Activated naive CD8-positive, alpha-beta T cell treated with anti-CD3 and anti-CD28 coated beads for 36 hours (primary cell): ENCODE results near the gene PBLD. TPM values are rescaled to one million over a fixed set of nuclear protein-coding genes. Genes with fewer than 3 reads are reported as not detected.
"Not testable (repeated sequence)": the region's sequence is repeated elsewhere in the genome, so short reads cannot be mapped to it uniquely, and the experiment has no call there.

ENCODE experiments used
- DNase-seq: peaks from one replicate; pipeline ENCODE4 v3.0.0; 2021
- H3K27ac Mint-ChIP-seq: one replicate; pipeline ENCODE4 v1.8.0; 2022; ENCODE audit warnings: mild to moderate bottlenecking, moderate library complexity, mixed read lengths
- H3K27me3 Mint-ChIP-seq: one replicate; pipeline ENCODE4 v1.8.0; 2022; ENCODE audit warnings: mild to moderate bottlenecking, mixed read lengths
- H3K36me3 Mint-ChIP-seq: one replicate; pipeline ENCODE4 v1.8.0; 2021; ENCODE audit warnings: mild to moderate bottlenecking, mixed read lengths
- H3K4me1 Mint-ChIP-seq: one replicate; pipeline ENCODE4 v1.8.0; 2021; ENCODE audit warnings: mixed read lengths
- H3K4me3 Mint-ChIP-seq: one replicate; pipeline ENCODE4 v1.8.0; 2022; ENCODE audit warnings: mild to moderate bottlenecking, moderate library complexity, mixed read lengths
- H3K9me3 Mint-ChIP-seq: one replicate; pipeline ENCODE4 v1.8.0; 2022; ENCODE audit warnings: mixed read lengths
- total RNA-seq, 2 experiments: library from RNA; stranded (reverse); gene quantifications; one replicate each; pipeline ENCODE4 v1.2.3, GENCODE V29; 2021

Gene PBLD
- total RNA-seq, 2 experiments from 2014 or later = 0.70 to 1.5 TPM

DNA sequence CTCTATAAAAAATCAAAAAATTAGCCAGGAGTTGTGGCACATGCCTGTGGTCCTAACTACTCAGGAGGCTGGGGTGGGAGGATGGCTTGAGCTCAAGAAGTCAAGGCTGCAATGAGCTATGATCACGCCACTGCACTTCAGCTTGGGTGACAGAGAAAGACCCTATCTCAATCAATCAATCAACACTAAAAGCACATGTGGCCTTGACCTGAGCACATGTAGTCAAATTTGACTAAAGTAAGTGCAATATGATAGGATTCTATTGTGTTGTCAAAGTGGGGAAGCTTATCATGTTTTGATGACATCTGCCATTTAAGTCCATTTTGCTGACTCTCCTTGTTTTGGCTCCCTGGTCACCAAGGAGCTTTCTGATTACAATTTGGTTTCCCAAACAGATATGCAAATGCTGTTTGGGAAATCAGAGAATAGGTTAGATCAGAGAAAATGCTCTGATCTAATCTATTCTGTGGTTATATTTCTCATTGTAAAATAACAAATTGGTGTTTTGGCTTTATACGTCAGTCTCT, 57.1 kb downstream of the PBLD start:
- no peak for DNase-seq
- Mint-ChIP-seq H3K27ac (no peak overlapping the region), H3K36me3 (peaks cover 2% of the 10 kb centered on the region), H3K4me3 (no peak overlapping the region), H3K4me1 (no peaks in the 10 kb centered on the region), H3K9me3 (peaks cover 15% of the 10 kb centered on the region), H3K27me3 (no peaks in the 10 kb centered on the region)

DNA sequence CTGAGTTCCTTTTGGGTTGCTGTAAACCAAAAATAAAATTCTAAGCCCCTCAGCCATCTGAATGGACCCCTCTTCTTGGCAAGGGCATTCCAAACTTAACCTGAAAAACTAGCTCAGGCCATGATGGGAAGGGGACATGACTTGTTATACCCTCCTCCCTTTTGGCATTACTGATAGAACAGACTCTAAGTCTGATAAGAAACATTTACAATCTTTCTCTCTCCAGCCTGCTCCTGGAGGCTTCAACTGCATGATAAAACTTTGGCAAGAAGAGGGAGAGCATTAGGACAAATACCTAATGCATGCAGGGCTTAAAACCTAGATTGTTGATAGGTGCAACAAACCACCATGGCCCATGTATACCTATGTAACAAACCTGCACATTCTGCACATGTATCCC, 59.9 kb downstream of the PBLD start:
- Mint-ChIP-seq H3K36me3 (peaks cover 2% of the 10 kb centered on the region), H3K4me3 (no peak overlapping the region), H3K9me3 (peaks cover 11% of the 10 kb centered on the region), H3K4me1 (no peaks in the 10 kb centered on the region), H3K27me3 (no peaks in the 10 kb centered on the region), H3K27ac (no peak overlapping the region)
- no peak for DNase-seq

DNA sequence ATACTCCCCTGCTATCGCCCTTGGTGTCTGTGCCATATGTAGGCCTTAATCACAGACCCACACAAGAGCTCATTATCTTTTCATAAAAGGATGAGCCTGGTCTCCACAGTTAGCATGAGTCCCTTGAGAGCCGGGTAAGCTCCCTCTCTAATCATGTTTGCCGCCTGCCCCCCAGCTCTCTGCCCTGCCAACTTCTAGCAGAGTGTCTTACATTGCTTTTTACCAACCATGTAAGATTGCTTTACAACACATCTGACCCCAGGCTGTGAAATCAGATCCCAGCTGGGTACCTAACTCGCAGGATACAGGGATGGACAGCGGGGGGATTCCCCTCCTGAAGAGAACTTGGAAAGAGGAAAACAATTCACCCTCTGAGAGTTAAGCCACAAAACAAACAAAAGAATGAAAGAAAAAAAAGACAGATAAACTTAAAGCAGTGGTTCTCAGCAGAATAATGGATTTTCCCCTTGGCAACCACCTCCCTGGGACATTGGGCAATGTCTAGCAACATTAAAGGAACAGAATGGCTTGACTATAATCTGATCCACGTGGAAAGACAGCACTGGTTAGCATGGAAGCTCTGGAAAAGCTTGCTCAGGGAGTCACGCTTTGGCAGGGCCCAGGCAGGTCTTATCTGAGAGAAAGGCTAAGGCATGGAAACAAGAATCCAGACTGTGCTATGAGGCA, 61.4 kb downstream of the PBLD start:
- H3K36me3 Mint-ChIP-seq = no peaks in the 10 kb centered on the region
- H3K27ac Mint-ChIP-seq = no peak overlapping the region
- H3K9me3 Mint-ChIP-seq = peaks cover 3% of the 10 kb centered on the region
- H3K4me1 Mint-ChIP-seq = no peaks in the 10 kb centered on the region
- no peak for DNase-seq
- H3K27me3 Mint-ChIP-seq = no peaks in the 10 kb centered on the region
- H3K4me3 Mint-ChIP-seq = no peak overlapping the region

DNA sequence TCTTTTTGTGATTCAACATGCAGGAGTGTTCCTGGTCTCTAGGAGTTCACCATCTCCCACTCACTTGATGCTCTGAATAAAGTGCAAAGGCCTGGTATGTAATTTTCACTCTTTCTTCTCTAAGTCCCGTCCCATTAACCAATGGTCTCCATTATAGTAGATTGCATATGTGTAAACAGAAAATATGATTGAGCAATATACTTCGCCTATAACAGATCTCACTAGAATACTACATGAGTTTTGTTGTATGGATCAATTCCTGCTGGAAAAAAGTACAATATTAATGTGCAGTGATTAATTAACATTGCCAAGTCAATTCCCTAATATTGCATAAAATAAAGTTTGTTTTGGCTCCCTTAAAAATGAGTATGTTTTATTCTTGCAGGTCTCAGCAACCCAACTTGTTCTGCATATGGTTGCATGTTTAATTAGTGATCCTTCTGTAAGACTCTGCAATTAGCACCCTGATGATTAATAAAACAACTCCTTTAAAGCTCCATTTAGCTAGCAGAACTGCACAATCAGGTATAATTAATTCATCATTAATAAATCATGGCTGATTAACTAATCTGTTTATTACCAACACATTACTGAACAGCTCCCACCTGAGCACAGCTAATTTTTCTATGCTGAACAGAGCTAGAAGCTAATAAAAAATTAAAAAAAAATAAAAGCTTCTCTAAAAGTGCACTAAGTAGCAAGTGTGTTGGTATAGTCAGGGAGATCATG, 63.0 kb downstream of the PBLD start:
- Mint-ChIP-seq H3K4me1 (no peaks in the 10 kb centered on the region), H3K27me3 (no peaks in the 10 kb centered on the region), H3K27ac (no peak overlapping the region), H3K36me3 (no peaks in the 10 kb centered on the region), H3K4me3 (no peak overlapping the region), H3K9me3 (no peaks in the 10 kb centered on the region)
- DNase-seq = no peak

DNA sequence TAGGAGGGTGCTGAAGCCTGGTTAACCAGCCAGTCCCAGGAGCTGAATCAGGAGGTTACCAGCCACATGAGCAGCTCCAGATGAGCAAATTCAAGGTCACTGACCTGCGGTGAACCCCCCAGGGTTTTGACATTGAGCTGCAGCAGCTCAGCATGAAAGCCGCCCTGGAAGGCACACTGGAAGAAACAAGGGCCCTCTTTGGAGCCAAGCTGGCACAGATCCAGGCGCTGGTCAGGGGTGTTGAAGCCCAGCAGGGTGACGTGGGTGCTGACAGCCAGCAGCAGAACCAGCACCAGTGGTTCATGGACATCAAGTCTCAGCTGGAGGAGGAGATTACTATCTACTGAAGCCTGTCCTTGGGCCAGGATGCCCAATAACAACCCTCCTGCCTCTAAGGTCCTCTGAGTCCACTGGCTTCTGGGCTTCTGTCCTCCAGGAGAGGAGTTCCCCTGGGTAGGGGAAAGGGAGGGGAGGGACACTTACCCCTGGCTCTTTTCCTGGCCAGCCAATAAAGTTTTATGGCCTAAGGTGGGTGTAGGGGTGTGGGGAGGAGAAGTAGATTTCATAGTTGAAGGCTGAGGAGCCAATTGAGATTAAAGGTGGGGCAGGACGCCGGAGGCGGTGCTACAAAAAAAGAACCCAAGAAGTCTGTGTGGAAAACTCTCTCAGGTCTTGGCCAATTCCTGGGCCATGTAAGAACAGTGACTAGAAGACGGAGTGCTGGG, 71.4 kb downstream of the PBLD start:
- Mint-ChIP-seq H3K4me1 (no peaks in the 10 kb centered on the region), H3K27me3 (peaks cover 5% of the 10 kb centered on the region), H3K27ac (no peak overlapping the region), H3K36me3 (no peaks in the 10 kb centered on the region), H3K4me3 (no peak overlapping the region), H3K9me3 (peaks cover 4% of the 10 kb centered on the region)
- no peak for DNase-seq

DNA sequence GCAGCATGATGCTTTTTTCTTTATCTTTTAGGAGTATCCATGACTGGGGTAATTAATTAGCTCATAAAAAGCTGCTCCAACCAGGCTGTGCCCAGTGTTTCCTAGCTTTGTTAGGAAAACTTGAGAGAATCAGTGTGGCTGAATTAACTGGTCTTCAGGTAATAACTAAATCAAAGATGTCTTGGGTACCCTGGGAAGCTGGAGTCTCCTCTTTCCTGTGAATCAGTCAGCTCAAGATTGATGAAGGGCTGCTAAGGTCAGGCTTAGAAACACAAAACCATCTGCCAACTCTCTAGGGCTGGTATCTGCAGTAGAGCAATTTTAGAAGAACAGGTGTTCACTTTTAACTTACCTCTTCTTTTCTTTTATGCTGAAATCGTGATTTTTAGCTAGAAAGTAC, 79.4 kb downstream of the PBLD start:
- no peak for DNase-seq
- Mint-ChIP-seq H3K9me3 (no peaks in the 10 kb centered on the region), H3K4me3 (no peak overlapping the region), H3K36me3 (no peaks in the 10 kb centered on the region), H3K27ac (no peak overlapping the region), H3K27me3 (peaks cover 5% of the 10 kb centered on the region), H3K4me1 (peaks cover 6% of the 10 kb centered on the region)

DNA sequence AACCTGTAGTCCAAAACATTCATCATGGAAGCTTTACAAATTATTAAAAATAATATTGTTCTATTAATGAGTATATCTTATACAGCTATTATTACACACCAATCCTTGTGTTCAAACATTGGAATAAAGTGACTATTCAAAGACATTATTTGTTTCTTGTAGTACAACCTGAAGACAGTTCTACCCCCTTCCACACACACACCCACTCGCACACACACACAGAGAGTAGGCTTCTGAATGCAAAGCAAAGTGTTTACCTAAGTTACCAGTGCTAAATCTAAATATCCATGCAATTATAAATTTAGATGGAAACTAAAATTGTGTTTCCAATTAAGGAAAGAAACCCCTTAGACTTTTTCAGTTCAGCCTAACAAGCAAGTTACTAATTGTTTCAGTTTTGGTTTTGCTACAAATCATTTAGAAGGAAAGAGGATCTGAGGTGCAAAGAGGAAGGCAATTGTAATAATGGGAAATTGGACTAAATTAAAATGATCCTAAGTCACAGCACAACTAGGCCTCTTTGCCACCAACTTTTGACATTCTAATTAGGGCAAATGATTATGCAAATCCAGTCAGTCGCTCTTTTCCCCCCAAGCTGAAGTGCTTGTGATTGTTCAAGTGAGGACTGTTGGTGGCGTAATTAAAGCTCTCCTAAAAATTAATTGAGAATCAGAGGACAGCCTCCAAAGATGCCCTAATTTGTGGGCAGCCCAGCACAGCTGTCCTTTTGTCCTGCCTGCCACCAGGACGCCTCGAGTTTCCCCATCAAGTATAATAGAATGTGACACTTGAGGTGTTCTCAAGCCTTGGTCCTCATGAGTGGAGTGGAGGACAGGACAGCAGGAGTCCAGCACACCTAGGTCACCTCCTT, 80.9 kb downstream of the PBLD start:
- Mint-ChIP-seq H3K27me3 (no peaks in the 10 kb centered on the region), H3K4me3 (no peak overlapping the region), H3K27ac (no peak overlapping the region), H3K4me1 (peaks cover 7% of the 10 kb centered on the region), H3K36me3 (no peaks in the 10 kb centered on the region), H3K9me3 (no peaks in the 10 kb centered on the region)
- no peak for DNase-seq

DNA sequence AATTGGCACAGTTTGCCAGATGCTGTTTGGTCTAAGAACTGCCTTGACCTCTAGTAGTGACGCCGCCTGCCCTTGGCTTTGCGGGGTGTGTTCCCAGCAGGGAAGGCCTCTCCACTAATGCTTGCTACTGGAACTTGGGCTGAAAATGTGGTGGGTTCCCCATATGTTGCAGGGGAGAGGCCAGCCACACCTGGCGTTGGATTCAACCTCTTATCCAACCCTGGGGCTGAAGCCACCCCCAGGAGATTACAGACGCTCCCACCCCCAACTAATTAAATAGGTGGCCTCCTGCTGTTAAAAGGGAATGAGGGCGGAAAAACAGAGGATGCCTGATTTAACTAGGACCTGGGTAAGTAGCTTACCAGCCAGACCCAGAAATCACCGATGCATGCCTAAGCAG, 81.6 kb downstream of the PBLD start:
- Mint-ChIP-seq H3K27me3 (no peaks in the 10 kb centered on the region), H3K9me3 (no peaks in the 10 kb centered on the region), H3K36me3 (no peaks in the 10 kb centered on the region), H3K27ac (no peak overlapping the region), H3K4me1 (peaks cover 7% of the 10 kb centered on the region), H3K4me3 (no peak overlapping the region)
- no peak for DNase-seq

DNA sequence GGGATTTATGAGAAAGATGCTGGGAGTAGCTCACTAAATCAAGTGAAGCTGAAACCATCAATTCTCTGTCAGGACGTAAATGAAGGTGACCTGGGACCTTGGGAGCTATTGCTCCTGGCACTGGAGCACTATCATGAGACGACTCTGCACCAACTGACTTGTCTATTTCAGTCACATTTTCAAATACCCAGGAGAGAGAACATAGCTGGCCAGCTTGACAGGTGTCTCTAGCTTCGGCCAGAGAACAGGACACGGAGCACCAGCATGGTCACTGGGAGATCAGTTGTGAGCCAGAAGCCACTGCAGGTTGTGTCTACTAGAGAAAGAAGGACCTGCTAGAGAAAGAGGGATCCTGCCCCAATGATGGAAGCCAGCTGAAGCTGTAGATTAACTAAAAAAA, 83.4 kb downstream of the PBLD start:
- no peak for DNase-seq
- Mint-ChIP-seq H3K27ac (no peak overlapping the region), H3K9me3 (no peaks in the 10 kb centered on the region), H3K36me3 (no peaks in the 10 kb centered on the region), H3K4me3 (no peak overlapping the region), H3K4me1 (peaks cover 7% of the 10 kb centered on the region), H3K27me3 (no peaks in the 10 kb centered on the region)

DNA sequence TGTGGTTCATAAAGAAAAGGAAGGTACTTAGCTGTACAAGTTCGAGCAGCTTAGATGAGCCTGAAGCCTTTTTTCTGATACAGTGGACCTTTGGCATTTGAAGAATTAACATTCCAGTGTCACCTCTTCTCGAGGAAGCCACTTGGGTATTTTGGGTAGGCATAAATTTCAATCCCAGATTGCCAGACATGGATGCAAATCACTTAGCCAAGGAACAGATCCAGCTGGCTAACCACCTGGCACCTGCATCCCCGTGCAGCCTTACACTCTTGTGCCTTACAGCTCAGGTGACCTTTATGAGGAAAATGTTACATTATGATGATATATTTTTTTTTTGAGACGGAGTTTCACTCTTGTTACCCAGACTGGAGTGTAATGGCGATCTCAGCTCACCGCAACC, 84.8 kb downstream of the PBLD start:
- peaks cover 7% of the 10 kb centered on the region for H3K4me1 Mint-ChIP-seq
- H3K36me3 Mint-ChIP-seq = no peaks in the 10 kb centered on the region
- no peak for DNase-seq
- no peak overlapping the region for H3K4me3 Mint-ChIP-seq
- no peaks in the 10 kb centered on the region for H3K9me3 Mint-ChIP-seq
- H3K27me3 Mint-ChIP-seq = no peaks in the 10 kb centered on the region
- H3K27ac Mint-ChIP-seq = no peak overlapping the region

DNA sequence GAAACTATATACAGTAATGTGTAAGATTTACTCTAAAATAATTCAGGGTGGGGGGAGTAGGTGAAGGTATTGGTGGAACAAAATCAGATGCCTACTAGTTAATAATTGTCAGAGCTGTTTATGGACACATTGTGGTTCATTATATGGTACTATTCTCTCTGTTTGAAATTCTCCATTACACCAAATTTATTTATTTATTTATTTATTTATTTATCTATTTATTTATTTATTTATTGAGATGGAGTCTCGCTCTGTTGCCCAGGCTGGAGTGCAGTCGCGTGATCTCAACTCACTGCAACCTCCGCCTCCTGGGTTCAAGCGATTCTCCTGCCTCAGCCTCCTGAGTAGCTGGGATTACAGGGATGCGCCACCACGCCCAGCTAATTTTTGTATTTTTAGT, 86.3 kb downstream of the PBLD start:
- H3K4me3 Mint-ChIP-seq, H3K9me3 Mint-ChIP-seq, H3K27me3 Mint-ChIP-seq, DNase-seq, H3K27ac Mint-ChIP-seq, H3K4me1 Mint-ChIP-seq, H3K36me3 Mint-ChIP-seq: not testable (repeated sequence)

DNA sequence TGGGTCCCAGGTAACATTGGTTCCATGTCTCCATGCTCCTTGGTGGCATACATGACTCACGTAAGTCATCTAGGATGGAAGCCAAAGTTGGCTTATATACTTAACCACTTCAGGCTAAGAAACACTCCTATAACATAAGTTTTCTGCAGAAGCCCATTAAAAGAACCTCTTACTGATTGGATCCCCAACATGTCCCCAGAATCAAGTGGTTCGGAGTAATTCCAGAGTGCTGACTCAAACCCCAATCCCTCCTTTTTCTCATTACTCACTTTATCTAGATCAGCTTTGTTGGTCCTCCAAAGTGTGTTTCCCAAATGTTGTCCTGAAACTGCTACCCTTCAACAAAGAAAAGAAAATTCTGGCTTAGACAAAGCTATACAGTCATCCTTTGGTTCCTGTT, 90.7 kb downstream of the PBLD start:
- no peaks in the 10 kb centered on the region for H3K36me3 Mint-ChIP-seq
- H3K4me1 Mint-ChIP-seq = no peaks in the 10 kb centered on the region
- H3K27ac Mint-ChIP-seq = no peak overlapping the region
- no peaks in the 10 kb centered on the region for H3K9me3 Mint-ChIP-seq
- no peaks in the 10 kb centered on the region for H3K27me3 Mint-ChIP-seq
- DNase-seq = no peak
- no peak overlapping the region for H3K4me3 Mint-ChIP-seq

DNA sequence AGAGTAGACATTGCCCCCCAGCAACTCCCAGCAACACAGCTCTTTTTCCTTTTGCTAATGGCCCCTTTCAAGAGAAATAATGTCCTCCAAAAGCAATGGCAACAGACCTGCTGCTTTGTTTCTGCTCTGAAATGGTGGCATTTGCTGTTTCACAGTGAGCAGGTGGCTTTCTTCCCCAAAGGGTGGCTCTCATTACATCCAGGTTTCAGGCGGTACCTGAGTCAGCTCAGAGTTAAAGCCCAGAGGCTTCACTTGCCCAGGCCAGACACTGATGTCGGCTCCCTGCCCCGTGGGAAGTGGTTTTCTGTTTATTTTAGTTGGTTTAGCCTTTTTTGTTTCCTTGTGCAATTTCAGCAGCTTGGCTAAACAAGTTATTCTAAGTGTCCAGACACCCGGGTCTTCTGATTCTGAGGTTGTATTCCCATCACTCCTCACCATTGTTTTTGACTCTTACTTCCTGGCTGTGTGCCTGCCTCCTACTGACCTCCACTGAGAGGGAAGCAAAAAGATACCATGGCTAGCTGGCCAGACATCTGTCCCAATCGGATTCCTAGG, 93.1 kb downstream of the PBLD start:
- H3K9me3 Mint-ChIP-seq = no peaks in the 10 kb centered on the region
- no peak overlapping the region for H3K27ac Mint-ChIP-seq
- no peaks in the 10 kb centered on the region for H3K27me3 Mint-ChIP-seq
- DNase-seq = no peak
- no peak overlapping the region for H3K4me3 Mint-ChIP-seq
- no peaks in the 10 kb centered on the region for H3K36me3 Mint-ChIP-seq
- H3K4me1 Mint-ChIP-seq = no peaks in the 10 kb centered on the region

DNA sequence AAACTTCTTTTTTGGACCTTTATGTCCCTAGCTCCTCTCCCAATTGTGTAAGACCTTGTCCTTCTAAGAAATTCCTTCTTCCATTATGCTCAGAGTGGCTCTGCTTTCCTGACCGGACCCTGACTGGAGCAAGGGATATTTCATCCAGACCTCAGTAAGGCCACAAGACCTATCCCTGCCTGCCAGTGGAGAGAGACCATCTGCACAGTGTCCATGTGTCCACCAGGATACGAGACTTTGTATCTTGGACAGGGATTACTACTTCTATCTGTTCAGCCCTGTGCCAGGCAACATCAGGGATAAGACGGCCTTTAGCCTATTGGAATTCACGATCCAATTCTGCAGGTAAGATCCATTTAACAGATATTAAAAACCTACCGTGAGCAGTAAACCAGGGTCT, 93.7 kb downstream of the PBLD start:
- Mint-ChIP-seq H3K4me3 (no peak overlapping the region), H3K27ac (no peak overlapping the region), H3K9me3 (no peaks in the 10 kb centered on the region), H3K27me3 (no peaks in the 10 kb centered on the region), H3K4me1 (no peaks in the 10 kb centered on the region), H3K36me3 (no peaks in the 10 kb centered on the region)
- no peak for DNase-seq
